ENCODE results near the gene ZNF846. TPM values are rescaled to one million over a fixed set of nuclear protein-coding genes. Genes with fewer than 3 reads are reported as not detected.

Gene ZNF846
- total RNA-seq, 4 donors from 2014 or later = 10.0 to 18.1 (median 14.2) TPM

- Histone ChIP-seq H3K27me3 (no peaks in the 10 kb centered on the region), H3K4me3 (no peak overlapping the region), H3K9me3 (no peaks in the 10 kb centered on the region), H3K27ac (no peak overlapping the region), H3K36me3 (no peaks in the 10 kb centered on the region), H3K4me1 (peaks cover 0 to 23% (median 19%) of the 10 kb centered on the region in 4 donors)
- 85 to 89% methylated on average over 2 of the region's 2 CpGs for whole genome bisulfite sequencing, 2 donors (ENCODE audit: low coverage in 1 of 2)
- intact Hi-C loops (cut with DNase I; ENCODE audit: low total_unique reads) (loop anchor here (10.0 kb wide), 1 partner anchor 1122 kb away; no protein-coding TSS in a partner anchor), in situ Hi-C loops (cut with MboI; ENCODE audit: low pct_ligation_motif_present in 1 of 4, low pct_unique_long_range_greater_than_20kb in 1 of 4, low sequenced_read_pairs in 3 of 4) (loop anchor here in 3 of 4 donors (25.0 kb wide), 2 partner anchors 470 to 645 kb away; partner anchors contain the start of genes ZNF559 (in 3 of the 3), ZNF699 (in 3 of the 3), OR7G3 (in 2 of the 3) and ZNF317 (in 2 of the 3))
- no peak for TF ChIP-seq EP300 (IDR thresholded peaks at IDR 0.05; ENCODE audit: low read depth)
- no peak for TF ChIP-seq POLR2AphosphoS5 (IDR thresholded peaks at IDR 0.05)
- TF ChIP-seq POLR2A (IDR thresholded peaks at IDR 0.05) = no peak
- TF ChIP-seq CTCF (IDR thresholded peaks at IDR 0.05) = no peak
- DNase-seq = no peak
These were observed 13.8 kb upstream of the ZNF846 start for GRCh38 chr19:9782338-9782737.

GRCh38 chr19:9757544-9758501, 10.7 kb downstream of the ZNF846 start:
- Histone ChIP-seq H3K36me3 (peaks cover 4 to 62% (median 29%) of the 10 kb centered on the region in 4 donors), H3K9me3 (peaks cover 61% of the 10 kb centered on the region in 2 donors), H3K4me3 (no peak overlapping the region), H3K27ac (no peak overlapping the region), H3K4me1 (no peaks in the 10 kb centered on the region), H3K27me3 (no peaks in the 10 kb centered on the region)
- intact Hi-C loops (cut with DNase I; ENCODE audit: low total_unique reads) = no loop called here
- WGBS, 2 donors (ENCODE audit: low coverage in 1 of 2) = 94 to 98% methylated on average over 7 to 9 of the region's 9 CpGs
- in situ Hi-C loops (cut with MboI; ENCODE audit: low pct_ligation_motif_present in 1 of 4, low pct_unique_long_range_greater_than_20kb in 1 of 4, low sequenced_read_pairs in 3 of 4) = loop anchor here in 1 of 4 donors (10.0 kb wide), 1 partner anchor 73 kb away; no protein-coding TSS in a partner anchor
- TF ChIP-seq POLR2AphosphoS5 (IDR thresholded peaks at IDR 0.05) (no peak), EP300 (IDR thresholded peaks at IDR 0.05; ENCODE audit: low read depth) (no peak)
- DNase-seq = no peak

- no peak for TF ChIP-seq CTCF (IDR thresholded peaks at IDR 0.05)
- TF ChIP-seq POLR2A (IDR thresholded peaks at IDR 0.05) = no peak
- TF ChIP-seq EP300 (IDR thresholded peaks at IDR 0.05; ENCODE audit: low read depth) = no peak
- no peak for TF ChIP-seq POLR2AphosphoS5 (IDR thresholded peaks at IDR 0.05)
- Histone ChIP-seq H3K4me1 (no peaks in the 10 kb centered on the region), H3K27ac (no peak overlapping the region), H3K36me3 (peaks cover 0 to 14% (median 6%) of the 10 kb centered on the region in 4 donors), H3K27me3 (no peaks in the 10 kb centered on the region), H3K4me3 (no peak overlapping the region), H3K9me3 (peaks cover 31 to 35% of the 10 kb centered on the region in 2 donors)
- 80 to 97% methylated on average over 1 to 2 of the region's 2 CpGs for WGBS, 2 donors (ENCODE audit: low coverage in 1 of 2)
- in situ Hi-C loops (cut with MboI; ENCODE audit: low pct_ligation_motif_present in 1 of 4, low pct_unique_long_range_greater_than_20kb in 1 of 4, low sequenced_read_pairs in 3 of 4) (loop anchor here in 1 of 4 donors (10.0 kb wide), 1 partner anchor 68 kb away; no protein-coding TSS in a partner anchor), intact Hi-C loops (cut with DNase I; ENCODE audit: low total_unique reads) (no loop called here)
- no peak for DNase-seq
These were observed 15.7 kb downstream of the ZNF846 start for GRCh38 chr19:9752701-9753443.

GRCh38 chr19:9751446-9751845, 17.1 kb downstream of the ZNF846 start:
- Histone ChIP-seq H3K4me1 (no peaks in the 10 kb centered on the region), H3K4me3 (no peak overlapping the region), H3K9me3 (peaks cover 17 to 22% of the 10 kb centered on the region in 2 donors), H3K36me3 (no peaks in the 10 kb centered on the region), H3K27ac (no peak overlapping the region), H3K27me3 (no peaks in the 10 kb centered on the region)
- in situ Hi-C loops (cut with MboI; ENCODE audit: low pct_ligation_motif_present in 1 of 4, low pct_unique_long_range_greater_than_20kb in 1 of 4, low sequenced_read_pairs in 3 of 4) (loop anchor here in 1 of 4 donors (10.0 kb wide), 1 partner anchor 67 kb away; no protein-coding TSS in a partner anchor), intact Hi-C loops (cut with DNase I; ENCODE audit: low total_unique reads) (no loop called here)
- 89 to 97% methylated on average over 7 of the region's 7 CpGs for WGBS, 2 donors (ENCODE audit: low coverage in 1 of 2)
- DNase-seq = no peak
- no peak for TF ChIP-seq CTCF (IDR thresholded peaks at IDR 0.05)
- no peak for TF ChIP-seq EP300 (IDR thresholded peaks at IDR 0.05; ENCODE audit: low read depth)
- no peak for TF ChIP-seq POLR2AphosphoS5 (IDR thresholded peaks at IDR 0.05)
- no peak for TF ChIP-seq POLR2A (IDR thresholded peaks at IDR 0.05)
